Measurements from ENCODE around the gene NPL. TPM values are rescaled to one million over a fixed set of nuclear protein-coding genes. Genes with fewer than 3 reads are reported as not detected.

Gene NPL
- 6.3 TPM for total RNA-seq
- polyA plus RNA-seq (ENCODE audit: insufficient read depth in 1 of 8, insufficient read length in 8 of 8, low replicate concordance in 1 of 8) = 10 to 100 TPM in 1 of 8 donors, 1 to 10 TPM in 7; 4.9 to 10.8 (median 7.4) TPM
- long read RNA-seq, donor 1 = 0 reads
- long read RNA-seq, donor 2 = 0 reads
- long read RNA-seq, donor 3 = 0 reads
- long read RNA-seq, donor 4, partial matches to known transcripts = 0 of 2 reads
- long read RNA-seq, donor 4, other reads (novel, unspliced or antisense) = 0 of 2 reads
- long read RNA-seq, donor 5 = 0 reads
- long read RNA-seq, donor 6, partial matches to known transcripts = 0 of 1 reads
- long read RNA-seq, donor 6, other reads (novel, unspliced or antisense) = 0 of 1 reads
- long read RNA-seq, donor 7 = 0 reads
- long read RNA-seq, donor 8 = 0 reads
- long read RNA-seq, donor 9 = 0 reads
- long read RNA-seq, donor 10, partial matches to known transcripts = 0 of 1 reads
- long read RNA-seq, donor 10, other reads (novel, unspliced or antisense) = 0 of 1 reads
- long read RNA-seq, donor 11 = 0 reads

- Histone ChIP-seq H3K36me3 (ENCODE audit: control insufficient read depth, insufficient read depth, low read length) (no peaks in the 10 kb centered on the region), H3K27me3 (ENCODE audit: control insufficient read depth, insufficient read depth, low read length) (peaks cover 7% of the 10 kb centered on the region), H3K4me1 (ENCODE audit: control insufficient read depth, insufficient read depth, low read length) (peaks cover 5% of the 10 kb centered on the region), H3K4me3 (ENCODE audit: low read length) (peak within 1 kb of the TSS; percentile 58), H3K27ac (ENCODE audit: low read length) (no peak within 1 kb of the TSS), H3K9me3 (replicated peaks; ENCODE audit: control insufficient read depth, low read depth, low read length) (no peaks in the 10 kb centered on the region)
- peak; percentile 92 for DNase-seq
- under 1% methylated on average over 82 of the region's 93 CpGs for WGBS (ENCODE audit: insufficient coverage)
Observed at GRCh38 chr1:182789138-182790076, at the start of gene NPL. TSS of gene NPL (plus strand) at chr1:182789773. CDS start at chr1:182794372, 4,599 bp downstream.

GRCh38 chr1:182740120-182740519, 49.5 kb upstream of the NPL start:
- no peak for DNase-seq
- peaks cover 2% of the 10 kb centered on the region for H3K9me3 ChIP-seq (replicated peaks; ENCODE audit: control insufficient read depth, low read depth, low read length)
- no CpG with 5 or more reads among the region's 1 CpG for WGBS (ENCODE audit: insufficient coverage)
- no peak overlapping the region for H3K27ac ChIP-seq (ENCODE audit: low read length)
- H3K4me3 ChIP-seq (ENCODE audit: low read length) = no peak overlapping the region
- H3K36me3 ChIP-seq (ENCODE audit: control insufficient read depth, insufficient read depth, low read length) = no peaks in the 10 kb centered on the region
- peaks cover 4% of the 10 kb centered on the region for H3K4me1 ChIP-seq (ENCODE audit: control insufficient read depth, insufficient read depth, low read length)
- H3K27me3 ChIP-seq (ENCODE audit: control insufficient read depth, insufficient read depth, low read length) = no peaks in the 10 kb centered on the region

- H3K36me3 ChIP-seq (ENCODE audit: control insufficient read depth, insufficient read depth, low read length) = no peaks in the 10 kb centered on the region
- no peak overlapping the region for H3K4me3 ChIP-seq (ENCODE audit: low read length)
- no peak for DNase-seq
- H3K27me3 ChIP-seq (ENCODE audit: control insufficient read depth, insufficient read depth, low read length) = no peaks in the 10 kb centered on the region
- H3K9me3 ChIP-seq (replicated peaks; ENCODE audit: control insufficient read depth, low read depth, low read length) = no peaks in the 10 kb centered on the region
- H3K4me1 ChIP-seq (ENCODE audit: control insufficient read depth, insufficient read depth, low read length) = peaks cover 4% of the 10 kb centered on the region
- WGBS (ENCODE audit: insufficient coverage) = no CpG with 5 or more reads among the region's 1 CpG
- H3K27ac ChIP-seq (ENCODE audit: low read length) = no peak overlapping the region
Observed at GRCh38 chr1:182742780-182743179, 46.8 kb upstream of the NPL start.

GRCh38 chr1:182752077-182752988, 37.2 kb upstream of the NPL start:
- H3K4me1 ChIP-seq (ENCODE audit: control insufficient read depth, insufficient read depth, low read length) = peaks cover 18% of the 10 kb centered on the region
- H3K9me3 ChIP-seq (replicated peaks; ENCODE audit: control insufficient read depth, low read depth, low read length) = no peaks in the 10 kb centered on the region
- DNase-seq = peak; percentile 54
- no peaks in the 10 kb centered on the region for H3K27me3 ChIP-seq (ENCODE audit: control insufficient read depth, insufficient read depth, low read length)
- H3K27ac ChIP-seq (ENCODE audit: low read length) = peak overlapping the region; percentile 38
- WGBS (ENCODE audit: insufficient coverage) = 31% methylated on average over 10 of the region's 14 CpGs
- no peak overlapping the region for H3K4me3 ChIP-seq (ENCODE audit: low read length)
- H3K36me3 ChIP-seq (ENCODE audit: control insufficient read depth, insufficient read depth, low read length) = no peaks in the 10 kb centered on the region

- Histone ChIP-seq H3K27ac (ENCODE audit: low read length) (no peak overlapping the region), H3K4me1 (ENCODE audit: control insufficient read depth, insufficient read depth, low read length) (peaks cover 18% of the 10 kb centered on the region), H3K4me3 (ENCODE audit: low read length) (no peak overlapping the region), H3K36me3 (ENCODE audit: control insufficient read depth, insufficient read depth, low read length) (no peaks in the 10 kb centered on the region), H3K9me3 (replicated peaks; ENCODE audit: control insufficient read depth, low read depth, low read length) (no peaks in the 10 kb centered on the region), H3K27me3 (ENCODE audit: control insufficient read depth, insufficient read depth, low read length) (no peaks in the 10 kb centered on the region)
- no peak for DNase-seq
- WGBS (ENCODE audit: insufficient coverage) = 40% methylated on average over 1 of the region's 7 CpGs
Observed at GRCh38 chr1:182754087-182754486, 35.5 kb upstream of the NPL start.

GRCh38 chr1:182754543-182755314, 34.8 kb upstream of the NPL start:
- 38% methylated on average over 2 of the region's 4 CpGs for WGBS (ENCODE audit: insufficient coverage)
- H3K36me3 ChIP-seq (ENCODE audit: control insufficient read depth, insufficient read depth, low read length) = no peaks in the 10 kb centered on the region
- no peaks in the 10 kb centered on the region for H3K9me3 ChIP-seq (replicated peaks; ENCODE audit: control insufficient read depth, low read depth, low read length)
- H3K4me3 ChIP-seq (ENCODE audit: low read length) = no peak overlapping the region
- H3K4me1 ChIP-seq (ENCODE audit: control insufficient read depth, insufficient read depth, low read length) = peaks cover 18% of the 10 kb centered on the region
- peak; percentile 15 for DNase-seq
- H3K27ac ChIP-seq (ENCODE audit: low read length) = no peak overlapping the region
- H3K27me3 ChIP-seq (ENCODE audit: control insufficient read depth, insufficient read depth, low read length) = no peaks in the 10 kb centered on the region

GRCh38 chr1:182755632-182756031, 33.9 kb upstream of the NPL start:
- Histone ChIP-seq H3K27me3 (ENCODE audit: control insufficient read depth, insufficient read depth, low read length) (no peaks in the 10 kb centered on the region), H3K4me3 (ENCODE audit: low read length) (no peak overlapping the region), H3K9me3 (replicated peaks; ENCODE audit: control insufficient read depth, low read depth, low read length) (no peaks in the 10 kb centered on the region), H3K36me3 (ENCODE audit: control insufficient read depth, insufficient read depth, low read length) (no peaks in the 10 kb centered on the region), H3K27ac (ENCODE audit: low read length) (no peak overlapping the region), H3K4me1 (ENCODE audit: control insufficient read depth, insufficient read depth, low read length) (peaks cover 18% of the 10 kb centered on the region)
- no peak for DNase-seq

- H3K27ac ChIP-seq (ENCODE audit: low read length) = no peak overlapping the region
- H3K9me3 ChIP-seq (replicated peaks; ENCODE audit: control insufficient read depth, low read depth, low read length) = no peaks in the 10 kb centered on the region
- H3K27me3 ChIP-seq (ENCODE audit: control insufficient read depth, insufficient read depth, low read length) = no peaks in the 10 kb centered on the region
- no peak overlapping the region for H3K4me3 ChIP-seq (ENCODE audit: low read length)
- peaks cover 18% of the 10 kb centered on the region for H3K4me1 ChIP-seq (ENCODE audit: control insufficient read depth, insufficient read depth, low read length)
- no peaks in the 10 kb centered on the region for H3K36me3 ChIP-seq (ENCODE audit: control insufficient read depth, insufficient read depth, low read length)
- DNase-seq = no peak
Observed at GRCh38 chr1:182756423-182756822, 33.1 kb upstream of the NPL start.
